Left ventricle myocardium superior (tissue), 1 donor: ENCODE results near the gene MYBPC2. TPM values are rescaled to one million over a fixed set of nuclear protein-coding genes. Genes with fewer than 3 reads are reported as not detected.

Experiments
- ATAC-seq: fragments of 200-7000 bp; cut with Tn5 transposase; one replicate; pipeline ENCODE4 v1.9.1; 2020; ENCODE audit warnings: mild to moderate bottlenecking, moderate library complexity
- DNase-seq: peaks from one replicate; pipeline ENCODE4 v3.0.0-alpha.2; 2020
- intact Hi-C: fragments of 100-400 bp; cut with micrococcal nuclease; formaldehyde crosslinking; loops from one replicate; pipeline ENCODE4 v1.11.0; 2022
- total RNA-seq: library from RNA; stranded (reverse); fragmentation: NEBNext Ultra II Directional; extraction: Animal tissue kit (Norgen Biotek cat#: 25700); gene quantifications from one replicate; pipeline ENCODE4 v1.2.1, GENCODE V29; 2021
- donor health status: DM: no; HTN: yes; CAD: no; lungs with severe emphysema.

Gene MYBPC2
- total RNA-seq, 1 donor from 2014 or later = 0.12 TPM

DNA sequence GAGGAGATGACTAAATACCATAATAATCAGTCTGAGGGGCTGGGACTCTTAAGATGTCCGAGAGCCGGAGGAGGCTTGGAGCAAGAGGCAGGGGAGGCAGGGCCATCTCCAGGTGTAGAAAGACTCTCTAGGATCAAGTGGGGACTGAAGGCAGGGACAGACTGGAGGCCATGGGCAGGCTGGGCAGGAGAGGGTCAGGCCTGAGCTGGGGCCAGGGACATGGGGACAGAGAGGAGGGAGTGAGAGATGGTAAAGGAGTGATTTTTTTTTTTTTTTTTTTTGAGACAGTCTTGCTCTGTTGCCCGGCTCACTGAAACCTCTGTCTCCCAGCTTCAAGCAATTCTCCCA lies 76.1 kb downstream of the MYBPC2 start:
- ATAC-seq = no peak
- DNase-seq = peak; percentile 20

DNA sequence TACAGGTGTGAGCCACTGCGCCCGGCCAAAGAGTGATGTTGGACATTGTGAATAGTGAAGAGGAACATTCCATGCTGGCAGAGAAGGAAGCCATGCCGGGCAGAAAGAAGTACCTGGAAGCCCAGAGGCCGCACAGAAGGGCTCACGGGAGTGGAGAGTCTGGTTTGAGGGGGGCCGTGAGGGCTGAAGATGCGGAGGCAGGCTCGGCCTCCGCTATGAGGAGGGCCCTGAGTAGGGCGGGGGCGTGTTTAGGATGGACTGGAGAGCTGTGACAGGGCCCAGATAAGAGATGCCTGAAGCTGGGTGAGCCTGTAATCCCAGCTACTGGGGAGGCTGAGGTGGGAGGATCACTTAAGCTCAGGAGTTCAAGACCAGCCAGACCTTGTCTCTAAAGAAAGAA lies 76.7 kb downstream of the MYBPC2 start:
- intact Hi-C loops = no loop called here
- DNase-seq = peak; percentile 16
- no peak for ATAC-seq

More for the DNA sequence above, 76.1 kb downstream of the MYBPC2 start:
- intact Hi-C loops = no loop called here

DNA sequence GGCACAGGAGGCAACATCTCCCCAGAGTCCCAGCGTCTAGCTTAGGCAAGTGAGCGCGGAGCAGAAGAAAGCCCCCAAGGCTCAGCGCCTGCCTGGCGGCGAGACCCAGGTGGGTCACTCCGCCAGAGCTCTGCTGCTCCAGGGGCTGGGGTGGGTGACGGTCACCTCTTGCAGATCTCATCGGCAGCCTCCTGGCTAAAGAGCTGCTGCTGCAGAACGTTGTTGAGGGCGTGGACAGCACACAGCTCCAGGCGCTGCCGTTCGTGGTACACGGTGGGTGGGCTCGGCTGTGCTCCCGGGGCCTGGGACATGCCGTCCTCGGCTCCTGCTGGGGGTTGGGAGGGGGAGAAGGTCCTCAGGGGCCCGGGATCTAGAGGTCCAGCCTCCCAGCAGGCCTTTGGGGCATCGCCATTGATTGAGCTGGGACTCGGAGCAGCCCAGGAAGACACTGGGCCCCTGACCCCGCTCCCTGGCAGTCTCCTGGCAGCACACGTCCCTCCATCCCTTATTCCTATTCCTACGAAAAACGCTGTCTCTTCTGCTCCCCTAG lies 77.5 kb downstream of the MYBPC2 start:
- peak; percentile 2 for ATAC-seq
- intact Hi-C loops = no loop called here

DNA sequence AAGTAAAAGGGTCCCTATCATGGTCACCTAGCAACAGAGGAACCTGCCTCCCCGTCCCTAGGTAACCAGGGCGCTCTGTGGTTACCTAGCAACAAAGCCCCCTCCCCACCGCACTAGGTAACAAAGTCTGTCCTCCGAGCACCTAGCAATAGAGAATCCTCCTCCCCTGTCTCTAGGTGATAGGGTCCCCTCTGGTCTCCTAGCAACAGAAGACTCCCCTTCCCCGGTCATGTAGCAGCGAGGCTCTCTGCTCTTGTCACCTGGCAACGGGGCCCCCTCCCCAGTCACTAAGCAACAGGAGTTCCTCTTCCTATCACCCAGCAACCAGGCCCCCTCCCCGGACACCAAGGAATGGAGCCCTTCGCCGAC lies 78.0 kb downstream of the MYBPC2 start:
- DNase-seq (no peak), ATAC-seq (no peak)
- intact Hi-C loops = no loop called here

More for the DNA sequence above, 77.5 kb downstream of the MYBPC2 start:
- peak; percentile 56 for DNase-seq

DNA sequence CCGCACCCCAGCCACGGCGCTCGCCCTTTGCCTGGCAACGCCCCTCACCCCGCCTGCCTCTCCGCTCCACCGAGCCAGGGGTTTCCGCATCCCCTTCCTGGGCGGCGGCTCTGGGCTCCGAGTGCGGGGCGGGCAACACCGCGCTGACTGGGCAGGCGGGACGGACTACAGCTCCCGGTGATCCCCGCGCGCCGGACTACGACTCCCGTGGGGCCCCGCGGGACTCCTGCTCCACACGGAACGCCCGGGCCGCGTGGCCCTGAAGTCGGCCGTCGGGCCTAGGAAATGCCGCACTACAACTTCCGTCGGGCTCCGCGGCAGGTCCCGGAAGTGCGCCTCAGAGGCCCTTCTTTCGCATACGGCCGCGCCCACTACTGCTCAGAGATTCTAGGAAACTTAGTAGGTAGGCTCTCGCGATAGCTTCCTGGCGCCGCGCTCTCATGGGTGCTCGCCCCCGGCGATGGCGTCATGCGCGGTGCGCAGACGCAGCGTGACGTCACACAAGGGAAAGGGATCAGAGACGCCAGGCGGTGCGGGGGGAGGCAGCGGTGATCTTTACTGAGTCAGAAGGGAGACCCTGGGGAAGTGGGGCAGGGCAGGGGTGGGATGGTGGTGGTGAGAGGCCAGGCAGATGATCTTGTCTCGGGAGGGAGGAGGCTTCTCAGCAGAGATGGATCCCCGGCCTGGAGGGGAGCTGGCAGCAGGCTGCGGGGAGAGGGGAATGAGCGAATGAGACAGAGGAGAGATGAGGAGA lies 78.6 kb downstream of the MYBPC2 start, which contains the start of gene JOSD2:
JOSD2 (minus strand) TSS at position 123 of the 754 bp plus-strand sequence. CDS start 760 bp downstream, outside the sequence.
- intact Hi-C loops = no loop called here

DNA sequence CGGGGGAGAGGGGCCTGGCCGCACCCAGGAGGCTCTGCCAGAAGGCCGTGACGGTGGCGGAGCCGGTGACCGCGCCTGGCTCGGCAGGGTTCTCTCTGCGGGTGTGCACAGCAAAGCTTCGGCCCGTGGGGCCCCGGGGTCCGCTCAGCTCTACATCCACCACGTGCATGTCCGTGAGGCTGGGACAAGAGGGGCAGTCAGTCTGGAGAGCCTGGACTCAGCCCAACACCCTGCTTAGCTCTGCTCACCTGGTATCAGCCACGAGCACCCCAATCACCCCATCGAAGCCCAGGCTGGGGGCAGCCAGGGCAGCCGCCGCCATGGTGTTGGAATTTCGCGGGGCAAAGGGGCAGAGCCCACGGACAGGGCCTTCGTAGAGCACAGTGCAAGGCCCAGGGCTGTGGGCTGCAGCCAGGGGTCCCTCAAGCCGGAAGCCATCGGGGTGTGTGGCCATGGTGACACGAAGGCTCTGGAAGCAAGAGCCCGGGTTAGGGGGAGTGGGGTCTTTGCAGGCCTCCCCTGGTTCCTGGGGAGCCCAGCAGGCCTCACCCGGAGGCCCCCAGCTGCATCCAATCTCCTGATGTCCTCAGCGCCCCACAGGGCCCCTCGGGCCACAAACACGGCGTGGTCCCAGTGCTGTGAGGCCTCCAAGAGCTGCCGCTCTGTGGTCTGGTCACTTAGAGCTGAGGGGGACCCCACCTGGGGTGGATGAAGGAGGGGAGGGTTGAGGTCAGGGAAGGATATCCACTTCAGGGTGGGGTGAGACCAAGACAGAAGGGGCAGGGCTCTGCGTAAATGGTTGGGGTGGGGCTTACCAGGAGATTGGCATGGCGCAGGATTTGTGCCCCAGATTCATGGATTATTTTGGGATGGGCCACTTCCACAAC lies 79.7 kb downstream of the MYBPC2 start:
- intact Hi-C loops = no loop called here

More for the DNA sequence above, 78.6 kb downstream of the MYBPC2 start, which contains the start of gene JOSD2:
- ATAC-seq = peak; percentile 94
- DNase-seq = peak; percentile 99

DNA sequence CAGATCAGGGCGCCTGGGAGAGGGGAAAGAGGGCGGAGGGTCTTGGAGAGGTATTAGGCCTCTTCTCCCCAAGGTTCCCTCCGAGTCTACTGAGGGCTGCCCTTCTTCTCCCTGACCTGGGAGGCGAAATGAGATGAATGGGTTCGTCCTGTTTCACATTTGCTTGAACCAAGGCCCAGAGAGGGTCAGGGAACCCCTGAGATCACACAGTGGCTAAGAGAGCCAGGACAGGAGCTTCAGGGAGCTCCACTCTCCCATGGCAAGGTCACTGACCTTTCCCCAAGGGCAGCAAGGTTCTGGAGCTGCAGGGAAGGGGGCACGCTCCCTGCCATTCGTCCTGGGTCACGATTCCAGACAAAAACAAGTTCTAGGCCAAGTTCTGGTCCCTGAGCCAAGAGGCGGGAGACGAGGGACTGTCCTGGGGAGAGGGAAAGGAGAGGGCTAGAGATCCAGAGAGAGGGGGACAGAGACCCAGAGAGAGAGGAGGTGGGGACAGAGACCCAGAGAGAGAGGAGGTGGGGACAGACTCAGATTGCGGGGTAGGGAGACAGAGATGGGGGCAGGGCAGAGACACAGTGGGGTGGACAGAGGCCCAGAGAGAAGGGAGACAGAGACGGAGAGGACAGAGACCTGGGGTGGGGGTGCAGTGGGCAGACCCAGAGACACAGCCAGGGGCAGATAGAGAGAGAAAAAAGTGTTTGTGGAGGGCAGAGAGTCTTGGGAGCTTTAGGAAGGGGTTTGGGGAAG lies 80.5 kb downstream of the MYBPC2 start:
- peak; percentile 8 for DNase-seq
- intact Hi-C loops = no loop called here
- ATAC-seq = no peak

More for the DNA sequence above, 79.7 kb downstream of the MYBPC2 start:
- DNase-seq (peak; percentile 46), ATAC-seq (no peak)

DNA sequence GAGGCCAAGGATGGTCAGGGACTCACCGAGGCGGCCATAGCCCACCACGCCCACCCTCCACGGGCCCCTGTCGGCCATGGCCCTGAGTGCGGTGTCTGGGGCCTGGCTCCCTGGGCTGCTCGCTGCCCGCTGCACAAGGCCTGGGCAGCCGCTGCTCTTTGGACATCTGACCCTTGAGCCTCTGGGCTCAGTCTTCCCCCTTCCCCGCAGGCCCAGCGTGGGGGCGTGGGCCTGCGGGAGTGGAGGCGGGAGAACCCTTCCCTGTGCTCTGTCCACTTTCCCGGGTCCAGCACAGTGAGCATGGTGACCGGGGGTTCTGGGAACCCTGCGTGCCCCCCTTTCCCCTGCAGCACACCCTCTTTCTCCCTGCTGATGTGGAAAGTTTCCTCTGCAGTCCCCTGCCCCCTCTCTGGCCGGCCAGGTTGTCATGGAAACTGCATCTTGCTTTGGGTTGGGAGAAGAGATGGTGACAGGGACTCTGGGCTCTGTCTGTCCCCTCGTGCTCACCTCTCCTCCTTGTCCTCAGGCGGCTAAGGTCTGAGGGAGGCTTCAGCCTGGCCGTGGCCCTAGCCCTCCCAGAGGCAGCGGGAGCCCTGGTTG lies 81.2 kb downstream of the MYBPC2 start, which contains the start of gene ASPDH:
ASPDH (minus strand) TSS at position 168 of the 600 bp plus-strand sequence; CDS start at position 78, 90 bp downstream.
- ATAC-seq (no peak), DNase-seq (peak; percentile 20)
- intact Hi-C loops = no loop called here

DNA sequence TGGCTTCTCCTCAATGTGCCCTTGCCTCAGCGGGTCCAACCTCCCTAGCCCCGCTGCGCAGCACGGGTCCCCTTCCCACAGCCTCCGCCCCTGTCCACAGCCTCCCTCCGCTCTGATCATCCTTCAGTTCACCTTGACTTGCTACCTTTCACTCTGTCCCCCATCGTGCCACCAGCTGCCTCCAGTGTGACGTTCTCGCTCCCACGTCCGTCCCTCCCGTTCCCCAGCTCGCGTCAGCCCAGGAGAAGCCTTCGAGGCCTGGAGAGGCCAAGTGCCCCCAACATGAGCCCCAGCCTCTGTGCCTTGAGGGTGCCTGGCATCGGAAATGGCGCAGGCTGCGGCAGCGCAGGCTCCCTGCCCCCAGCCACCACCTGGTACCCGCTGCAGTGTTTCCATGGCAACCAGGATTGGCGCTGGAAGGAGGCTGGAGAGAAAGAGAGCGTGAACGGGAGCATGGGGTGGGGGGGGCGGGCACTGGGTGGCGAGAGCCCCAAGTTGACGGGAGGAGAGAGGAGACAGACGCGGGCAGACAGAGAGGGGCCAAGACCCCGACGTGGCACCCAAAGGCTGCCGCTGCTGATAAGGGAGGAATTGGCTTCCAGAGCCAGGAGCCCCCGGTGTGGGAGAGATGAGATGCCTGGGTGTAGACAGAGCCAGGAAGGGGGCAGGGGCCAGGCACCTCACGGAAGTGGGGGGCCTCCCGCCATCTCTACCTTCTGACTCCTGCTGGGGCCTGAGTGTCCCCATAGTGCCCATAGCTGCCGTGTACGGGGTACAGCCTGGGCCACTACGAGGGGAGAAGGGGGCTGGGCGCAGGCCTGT lies 81.9 kb downstream of the MYBPC2 start:
- intact Hi-C loops = no loop called here
- no peak for ATAC-seq
- peak; percentile 27 for DNase-seq

DNA sequence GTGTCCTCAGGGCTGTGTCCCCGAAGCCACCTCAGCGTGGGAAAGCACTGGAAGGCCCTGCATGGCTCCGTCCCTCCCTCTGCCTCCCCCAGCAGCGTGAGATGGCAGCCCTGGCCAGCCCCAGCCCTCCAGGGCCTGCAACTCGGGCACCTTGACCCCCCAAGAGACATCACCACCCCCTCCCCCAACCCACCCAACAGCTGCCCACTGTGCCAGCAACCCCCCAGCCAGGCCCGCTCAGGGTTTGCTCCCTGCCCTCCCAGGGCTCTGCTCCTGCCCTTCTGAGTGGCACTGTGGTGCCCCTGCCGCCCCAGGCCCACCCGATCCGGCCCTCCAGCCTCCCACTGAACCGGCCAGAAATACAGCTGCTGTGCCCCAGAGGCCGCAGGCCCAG lies 82.5 kb downstream of the MYBPC2 start:
- intact Hi-C loops = no loop called here
- no peak for ATAC-seq
- peak; percentile 18 for DNase-seq

Other genes starting within 250 kb of the MYBPC2 start
- 131 TPM for gene MYH14, start 229.3 kb upstream of the MYBPC2 start, total RNA-seq
- 2.5 TPM for gene KCNC3, start 103.5 kb upstream of the MYBPC2 start, total RNA-seq
- 0.32 TPM for gene NAPSA, start 67.3 kb upstream of the MYBPC2 start, total RNA-seq
- 76.5 TPM for gene NR1H2, start 56.4 kb upstream of the MYBPC2 start, total RNA-seq
- gene POLD1, start 48.5 kb upstream of the MYBPC2 start, total RNA-seq = 10.6 TPM
- gene SPIB, start 14.0 kb upstream of the MYBPC2 start, total RNA-seq = not detected
- gene EMC10, start 43.6 kb downstream of the MYBPC2 start, total RNA-seq = 79.5 TPM
- 1.2 TPM for gene GARIN5A, start 44.0 kb downstream of the MYBPC2 start, total RNA-seq
- 35.2 TPM for gene JOSD2, start 78.3 kb downstream of the MYBPC2 start, total RNA-seq
- not detected for gene ASPDH, start 81.0 kb downstream of the MYBPC2 start, total RNA-seq
- 0.62 TPM for gene LRRC4B, start 135.5 kb downstream of the MYBPC2 start, total RNA-seq
- gene SYT3, start 207.0 kb downstream of the MYBPC2 start, total RNA-seq = 0.15 TPM
- gene C19orf81, start 216.6 kb downstream of the MYBPC2 start, total RNA-seq = 2.7 TPM